ENCODE measurements around the gene MAGEF1. TPM values are rescaled to one million over a fixed set of nuclear protein-coding genes. Genes with fewer than 3 reads are reported as not detected.

Gene MAGEF1
- total RNA-seq, 4 donors from 2014 or later = 4.2 to 22.5 (median 16.0) TPM

- no peak for DNase-seq
- H3K4me3 ChIP-seq = no peak overlapping the region
- peaks cover 10 to 32% (median 18%) of the 10 kb centered on the region in 4 donors for H3K4me1 ChIP-seq
- in situ Hi-C loops (cut with MboI; ENCODE audit: low pct_ligation_motif_present in 1 of 4, low pct_unique_long_range_greater_than_20kb in 1 of 4, low sequenced_read_pairs in 3 of 4) = no loop called here
- TF ChIP-seq CTCF (IDR thresholded peaks at IDR 0.05) (no peak), EP300 (IDR thresholded peaks at IDR 0.05; ENCODE audit: low read depth) (no peak), POLR2A (IDR thresholded peaks at IDR 0.05) (no peak), POLR2AphosphoS5 (IDR thresholded peaks at IDR 0.05) (no peak)
- intact Hi-C loops (cut with DNase I; ENCODE audit: low total_unique reads) = no loop called here
- no peaks in the 10 kb centered on the region for H3K9me3 ChIP-seq
- H3K36me3 ChIP-seq = no peaks in the 10 kb centered on the region
- WGBS, 2 donors (ENCODE audit: low coverage in 1 of 2) = 76 to 87% methylated on average over 7 to 14 of the region's 14 CpGs
- no peak overlapping the region for H3K27ac ChIP-seq
- H3K27me3 ChIP-seq = no peaks in the 10 kb centered on the region
These were observed 47.9 kb upstream of the MAGEF1 start for GRCh38 chr3:184759666-184760200.

GRCh38 chr3:184758056-184758455, 46.2 kb upstream of the MAGEF1 start:
- no peak for TF ChIP-seq POLR2AphosphoS5 (IDR thresholded peaks at IDR 0.05)
- TF ChIP-seq POLR2A (IDR thresholded peaks at IDR 0.05) = no peak
- no peak for TF ChIP-seq CTCF (IDR thresholded peaks at IDR 0.05)
- TF ChIP-seq EP300 (IDR thresholded peaks at IDR 0.05; ENCODE audit: low read depth) = no peak
- intact Hi-C loops (cut with DNase I; ENCODE audit: low total_unique reads) (no loop called here), in situ Hi-C loops (cut with MboI; ENCODE audit: low pct_ligation_motif_present in 1 of 4, low pct_unique_long_range_greater_than_20kb in 1 of 4, low sequenced_read_pairs in 3 of 4) (no loop called here)
- peaks cover 10 to 32% (median 18%) of the 10 kb centered on the region in 4 donors for H3K4me1 ChIP-seq
- H3K4me3 ChIP-seq = no peak overlapping the region
- no peaks in the 10 kb centered on the region for H3K9me3 ChIP-seq
- H3K36me3 ChIP-seq = no peaks in the 10 kb centered on the region
- no peaks in the 10 kb centered on the region for H3K27me3 ChIP-seq
- 94% methylated on average over 11 of the region's 11 CpGs; no CpG with 5 or more reads in 1 of the 2 donors for WGBS, 2 donors (ENCODE audit: low coverage in 1 of 2)
- DNase-seq = no peak
- H3K27ac ChIP-seq = peak overlapping the region; percentile 72 to 77 (median 76)

- Histone ChIP-seq H3K36me3 (no peaks in the 10 kb centered on the region), H3K27ac (peak overlapping the region; percentile 72 to 77 (median 76)), H3K4me3 (peak overlapping the region in 1 of 4 donors; percentile 25), H3K27me3 (no peaks in the 10 kb centered on the region), H3K9me3 (no peaks in the 10 kb centered on the region), H3K4me1 (peaks cover 10 to 32% (median 18%) of the 10 kb centered on the region in 4 donors)
- intact Hi-C loops (cut with DNase I; ENCODE audit: low total_unique reads) (no loop called here), in situ Hi-C loops (cut with MboI; ENCODE audit: low pct_ligation_motif_present in 1 of 4, low pct_unique_long_range_greater_than_20kb in 1 of 4, low sequenced_read_pairs in 3 of 4) (no loop called here)
- 17 to 32% methylated on average over 2 to 17 of the region's 17 CpGs for WGBS, 2 donors (ENCODE audit: low coverage in 1 of 2)
- TF ChIP-seq CTCF (IDR thresholded peaks at IDR 0.05) (no peak), POLR2AphosphoS5 (IDR thresholded peaks at IDR 0.05) (peak in 2 of 3 donors; percentile 35 to 39), EP300 (IDR thresholded peaks at IDR 0.05; ENCODE audit: low read depth) (no peak)
- DNase-seq = peak; percentile 62
These were observed 45.3 kb upstream of the MAGEF1 start for GRCh38 chr3:184757022-184757651.

DNA sequence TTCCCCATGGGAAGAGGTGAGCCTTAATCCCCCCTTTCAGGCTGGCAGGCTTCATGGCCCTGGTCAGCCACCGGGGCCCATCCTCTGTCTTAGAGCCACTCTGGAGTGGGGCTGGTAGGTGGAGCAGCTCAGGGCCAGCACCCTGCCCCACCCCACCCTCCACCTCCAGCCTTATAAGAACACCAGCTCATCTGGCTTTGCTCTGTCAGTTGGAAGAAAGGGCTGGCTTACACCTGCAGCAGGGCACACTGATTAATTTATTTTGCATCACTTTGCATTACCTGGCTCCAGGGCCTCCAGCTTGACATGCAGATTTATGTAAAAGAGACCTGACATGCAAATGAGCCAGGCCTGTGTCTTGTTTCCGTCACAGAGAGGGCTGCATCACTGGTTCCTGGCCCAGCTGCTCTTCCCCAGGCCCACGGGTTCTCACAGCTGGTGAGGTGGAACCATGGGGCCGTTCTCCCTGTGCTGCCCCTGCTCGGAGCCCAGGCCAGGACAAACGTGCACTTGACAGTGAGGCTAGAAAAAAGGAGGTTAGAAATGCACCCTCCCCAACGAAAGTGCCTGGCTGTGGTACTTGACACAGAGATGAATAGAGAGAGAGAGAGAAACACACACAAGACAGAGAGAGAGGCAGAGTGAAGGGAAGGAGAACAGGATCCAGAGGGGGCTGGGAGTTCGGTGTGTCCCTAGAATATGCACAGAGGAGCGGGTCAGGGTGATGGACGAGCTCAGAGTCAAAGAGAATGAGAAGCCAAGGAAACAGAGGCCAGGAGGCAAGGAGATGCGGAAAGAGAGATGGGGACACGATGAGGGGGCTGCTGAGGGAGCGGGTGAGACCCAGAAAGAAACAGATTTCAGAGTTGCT, 44.5 kb upstream of the MAGEF1 start:
- DNase-seq = no peak
- no peak for TF ChIP-seq POLR2A (IDR thresholded peaks at IDR 0.05)
- no peak for TF ChIP-seq EP300 (IDR thresholded peaks at IDR 0.05; ENCODE audit: low read depth)
- no peak for TF ChIP-seq CTCF (IDR thresholded peaks at IDR 0.05)
- TF ChIP-seq POLR2AphosphoS5 (IDR thresholded peaks at IDR 0.05) = no peak
- Histone ChIP-seq H3K27me3 (no peaks in the 10 kb centered on the region), H3K4me1 (peaks cover 10 to 29% (median 18%) of the 10 kb centered on the region in 4 donors), H3K27ac (peak overlapping the region; percentile 72 to 77 (median 76)), H3K36me3 (no peaks in the 10 kb centered on the region), H3K9me3 (no peaks in the 10 kb centered on the region), H3K4me3 (no peak overlapping the region)
- 52 to 54% methylated on average over 9 to 13 of the region's 13 CpGs for WGBS, 2 donors (ENCODE audit: low coverage in 1 of 2)
- in situ Hi-C loops (cut with MboI; ENCODE audit: low pct_ligation_motif_present in 1 of 4, low pct_unique_long_range_greater_than_20kb in 1 of 4, low sequenced_read_pairs in 3 of 4) (no loop called here), intact Hi-C loops (cut with DNase I; ENCODE audit: low total_unique reads) (no loop called here)

Measured in transverse colon (tissue), 4 donors.